Measurements from ENCODE around the gene ZNF184. TPM values are rescaled to one million over a fixed set of nuclear protein-coding genes. Genes with fewer than 3 reads are reported as not detected.

ZNF184 gene
- total RNA-seq, 1 experiment from 2014 or later: 10.1 TPM

DNA sequence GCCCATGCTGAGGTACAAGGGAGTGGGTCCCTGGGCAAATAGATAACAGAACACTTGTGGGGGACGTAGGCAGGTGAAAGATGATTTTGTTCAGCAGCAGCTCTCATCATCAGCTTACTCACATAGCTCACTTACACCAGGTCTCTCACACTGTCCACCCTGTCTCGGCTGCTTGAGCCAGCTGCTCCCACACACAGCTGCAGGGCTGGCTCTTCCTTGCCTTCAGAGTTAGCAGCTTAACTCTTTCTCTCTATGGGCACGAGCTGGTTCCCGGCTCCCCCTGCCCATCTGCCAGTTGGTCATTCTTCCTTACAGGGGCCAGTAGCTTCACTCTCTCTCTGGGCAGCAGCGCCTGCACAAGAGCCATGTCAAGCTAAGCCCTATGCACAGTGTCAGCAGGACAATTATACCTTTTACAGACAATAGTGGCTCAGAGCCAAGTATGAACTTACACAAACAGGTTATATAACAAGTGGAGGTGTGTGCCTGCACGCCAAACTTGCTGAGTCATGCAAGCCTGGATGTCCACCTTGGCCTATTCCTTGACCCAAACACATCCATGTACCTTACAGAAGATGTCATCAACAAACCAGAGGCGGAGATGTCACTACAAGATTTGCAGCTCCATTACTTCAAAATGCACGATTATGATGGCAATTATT is 65.6 kb downstream of the ZNF184 start:
- Mint-ChIP-seq H3K4me3 (ENCODE audit: unreplicated experiment) (no peak overlapping the region), H3K36me3 (ENCODE audit: insufficient read depth, unreplicated experiment) (no peaks in the 10 kb centered on the region), H3K27ac (ENCODE audit: low read depth, unreplicated experiment) (no peak overlapping the region), H3K27me3 (ENCODE audit: insufficient read depth, unreplicated experiment) (no peaks in the 10 kb centered on the region), H3K4me1 (ENCODE audit: insufficient read depth, unreplicated experiment) (no peaks in the 10 kb centered on the region), H3K9me3 (ENCODE audit: unreplicated experiment) (peaks cover 32% of the 10 kb centered on the region)
- no peak for DNase-seq (ENCODE audit: unreplicated experiment)
- intact Hi-C loops (cut with micrococcal nuclease): no loop called here
- ChIA-PET CTCF (interaction anchor here (0.6 kb wide), 2 partner anchors 16 to 70 kb away, joined by 3 read pairs; no protein-coding TSS in a partner anchor), POLR2A (no interaction called here)
- no peak for TF ChIP-seq CTCF (IDR thresholded peaks at IDR 0.05; ENCODE audit: unreplicated experiment)
- BruUV-seq (replicated peaks): no TSS peak

DNA sequence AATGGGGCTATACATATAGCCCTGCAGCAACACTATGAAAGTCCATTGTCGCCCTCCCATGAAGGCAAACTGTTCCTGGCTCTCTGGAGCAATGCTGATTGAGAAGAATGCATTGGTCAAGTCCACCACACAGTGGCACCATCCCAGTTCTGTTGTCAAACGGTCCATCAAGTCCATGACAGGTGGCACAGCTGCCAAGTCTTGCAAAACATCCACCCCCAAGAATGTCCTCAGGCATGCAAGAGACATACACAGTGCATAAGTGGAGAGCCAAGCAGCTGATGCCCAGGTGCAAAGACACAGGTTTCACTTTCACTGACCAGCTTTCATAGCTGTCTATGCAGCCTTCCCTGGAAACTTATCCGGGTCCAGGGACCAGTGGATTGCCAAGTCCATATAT is 66.8 kb downstream of the ZNF184 start:
- TF ChIP-seq CTCF (IDR thresholded peaks at IDR 0.05; ENCODE audit: unreplicated experiment): no peak
- no peak overlapping the region for H3K27ac Mint-ChIP-seq (ENCODE audit: low read depth, unreplicated experiment)
- intact Hi-C loops (cut with micrococcal nuclease): no loop called here
- H3K36me3 Mint-ChIP-seq (ENCODE audit: insufficient read depth, unreplicated experiment): no peaks in the 10 kb centered on the region
- no TSS peak for BruUV-seq (replicated peaks)
- DNase-seq (ENCODE audit: unreplicated experiment): peak; percentile 47
- peaks cover 44% of the 10 kb centered on the region for H3K9me3 Mint-ChIP-seq (ENCODE audit: unreplicated experiment)
- no peaks in the 10 kb centered on the region for H3K4me1 Mint-ChIP-seq (ENCODE audit: insufficient read depth, unreplicated experiment)
- H3K27me3 Mint-ChIP-seq (ENCODE audit: insufficient read depth, unreplicated experiment): no peaks in the 10 kb centered on the region
- POLR2A ChIA-PET: no interaction called here
- CTCF ChIA-PET: no interaction called here
- H3K4me3 Mint-ChIP-seq (ENCODE audit: unreplicated experiment): no peak overlapping the region

DNA sequence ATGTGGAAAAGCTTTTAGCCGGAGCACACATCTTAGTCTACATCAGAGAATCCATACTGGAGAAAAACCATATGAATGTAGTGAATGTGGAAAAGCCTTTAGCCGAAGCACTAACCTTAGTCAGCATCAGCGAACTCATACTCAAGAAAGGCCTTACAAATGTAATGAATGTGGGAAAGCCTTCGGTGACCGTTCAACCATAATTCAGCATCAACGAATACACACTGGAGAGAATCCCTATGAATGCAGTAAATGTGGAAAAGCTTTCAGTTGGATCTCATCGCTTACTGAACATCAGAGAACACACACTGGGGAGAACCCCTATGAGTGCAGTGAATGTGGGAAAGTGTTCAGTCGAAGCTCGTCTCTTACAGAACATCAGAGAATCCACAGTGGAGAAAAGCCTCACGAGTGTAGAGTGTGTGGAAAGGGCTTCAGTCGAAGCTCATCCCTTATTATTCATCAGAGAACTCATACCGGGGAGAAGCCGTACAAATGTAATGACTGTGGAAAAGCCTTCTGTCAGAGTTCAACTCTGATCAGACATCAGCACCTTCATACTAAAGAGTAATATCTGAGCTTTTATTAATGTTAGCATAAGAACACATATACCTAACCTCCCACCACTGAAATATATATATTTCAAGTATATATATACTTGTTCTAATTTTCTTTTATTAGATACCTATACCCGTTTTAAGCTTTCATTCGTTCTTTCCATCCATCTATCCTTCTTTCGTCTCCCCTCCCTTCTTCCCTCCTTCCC is 71.8 kb downstream of the ZNF184 start:
- Mint-ChIP-seq H3K4me1 (ENCODE audit: insufficient read depth, unreplicated experiment) (no peaks in the 10 kb centered on the region), H3K9me3 (ENCODE audit: unreplicated experiment) (peaks cover 48% of the 10 kb centered on the region), H3K27ac (ENCODE audit: low read depth, unreplicated experiment) (no peak overlapping the region), H3K27me3 (ENCODE audit: insufficient read depth, unreplicated experiment) (no peaks in the 10 kb centered on the region), H3K36me3 (ENCODE audit: insufficient read depth, unreplicated experiment) (peaks cover 17% of the 10 kb centered on the region), H3K4me3 (ENCODE audit: unreplicated experiment) (no peak overlapping the region)
- no TSS peak for BruUV-seq (replicated peaks)
- DNase-seq (ENCODE audit: unreplicated experiment): no peak
- no peak for TF ChIP-seq CTCF (IDR thresholded peaks at IDR 0.05; ENCODE audit: unreplicated experiment)
- intact Hi-C loops (cut with micrococcal nuclease): no loop called here
- POLR2A ChIA-PET: interaction anchor here (0.6 to 0.7 kb wide), 2 partner anchors 230 to 253 kb away, joined by 4 read pairs; no protein-coding TSS in a partner anchor
- CTCF ChIA-PET: no interaction called here

Other genes with a start within 250 kb of the ZNF184 start
- 22.8 and 27.9 TPM in 2 replicates for gene PRSS16, start 225.4 kb downstream of the ZNF184 start, total RNA-seq (2022)
- gene POM121L2, start 160.8 kb downstream of the ZNF184 start, total RNA-seq (2022): not detected in 2 replicates
- gene ZNF391, start 84.3 kb downstream of the ZNF184 start, total RNA-seq (2022): 6.2 and 8.3 TPM in 2 replicates